Amniotic epithelial cell (primary cell): Measurements from ENCODE around the gene GRM7.

Experiments
- DNase-seq: peaks from one replicate; pipeline ENCODE4 v3.0.0-alpha.2; 2010; ENCODE audit warnings: low read depth

Gene GRM7

DNA sequence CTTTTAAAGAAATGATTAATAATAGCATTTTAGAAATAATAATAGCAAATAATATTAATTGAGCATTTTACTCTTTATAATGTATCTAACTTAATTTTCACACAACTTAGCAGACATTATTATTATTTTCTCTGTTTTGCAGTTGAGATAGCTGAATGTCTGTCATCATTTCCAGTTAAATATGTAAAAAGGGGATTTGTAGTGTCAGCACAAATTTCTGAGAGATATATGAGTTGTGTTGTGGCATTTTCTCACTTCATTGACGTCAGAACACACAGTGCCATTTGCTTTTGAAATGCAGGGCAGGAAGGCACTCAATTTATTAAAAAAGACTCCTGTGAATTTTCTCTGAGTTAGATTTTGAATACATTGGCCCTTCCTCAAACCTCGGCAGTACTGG, 111.0 kb downstream of the GRM7 start:
- no peak for DNase-seq

DNA sequence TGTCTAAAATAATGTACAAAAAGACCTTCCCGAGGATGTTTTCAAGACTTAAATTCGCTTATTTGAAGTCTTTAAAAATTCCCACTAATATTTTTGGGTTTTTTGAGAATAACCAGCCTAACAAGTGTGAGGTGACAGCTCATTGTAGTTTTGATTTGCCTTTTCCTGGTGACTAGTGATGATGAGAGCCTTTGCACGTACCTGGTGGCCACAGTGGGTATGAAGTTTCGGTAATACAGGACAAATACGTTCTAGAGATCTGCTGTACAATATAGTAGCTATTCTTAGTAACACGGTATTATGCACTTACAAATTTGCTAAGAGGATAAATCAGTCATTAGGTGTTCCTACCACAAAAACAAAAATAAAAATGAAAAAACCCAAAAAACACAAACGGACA, 124.9 kb downstream of the GRM7 start:
- no peak for DNase-seq

DNA sequence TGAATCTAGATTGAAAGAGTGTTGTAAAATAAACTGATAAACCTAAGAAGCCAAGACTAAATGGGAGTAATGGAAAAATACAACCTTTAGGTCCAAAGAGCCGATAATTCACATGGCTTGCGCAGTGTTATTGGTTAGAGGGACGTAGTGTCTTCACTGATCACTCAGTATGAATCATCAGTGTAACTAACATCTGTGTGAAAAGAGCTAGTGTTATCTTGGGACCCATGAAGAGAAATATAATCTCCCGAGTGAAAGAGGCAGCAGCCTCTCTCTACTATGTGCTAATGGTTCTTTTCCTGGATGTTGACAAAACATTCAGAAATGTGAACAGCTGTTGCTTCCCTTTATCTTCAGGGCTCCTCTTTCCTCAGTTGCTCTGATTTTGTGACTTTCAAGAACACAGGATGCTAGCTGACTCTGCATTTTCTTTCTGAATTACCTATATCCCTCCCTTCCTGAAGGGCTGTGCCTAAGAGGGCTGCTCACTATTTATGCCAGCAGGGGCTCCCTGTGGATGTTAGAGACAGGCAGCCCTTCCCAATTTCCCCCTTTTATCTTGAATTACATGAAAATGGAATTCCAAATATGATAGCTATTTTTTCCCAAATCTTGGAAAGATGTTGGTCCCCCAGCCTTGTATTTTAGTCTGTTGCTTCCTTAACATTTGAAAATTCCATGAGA, 128.8 kb downstream of the GRM7 start:
- no peak for DNase-seq

DNA sequence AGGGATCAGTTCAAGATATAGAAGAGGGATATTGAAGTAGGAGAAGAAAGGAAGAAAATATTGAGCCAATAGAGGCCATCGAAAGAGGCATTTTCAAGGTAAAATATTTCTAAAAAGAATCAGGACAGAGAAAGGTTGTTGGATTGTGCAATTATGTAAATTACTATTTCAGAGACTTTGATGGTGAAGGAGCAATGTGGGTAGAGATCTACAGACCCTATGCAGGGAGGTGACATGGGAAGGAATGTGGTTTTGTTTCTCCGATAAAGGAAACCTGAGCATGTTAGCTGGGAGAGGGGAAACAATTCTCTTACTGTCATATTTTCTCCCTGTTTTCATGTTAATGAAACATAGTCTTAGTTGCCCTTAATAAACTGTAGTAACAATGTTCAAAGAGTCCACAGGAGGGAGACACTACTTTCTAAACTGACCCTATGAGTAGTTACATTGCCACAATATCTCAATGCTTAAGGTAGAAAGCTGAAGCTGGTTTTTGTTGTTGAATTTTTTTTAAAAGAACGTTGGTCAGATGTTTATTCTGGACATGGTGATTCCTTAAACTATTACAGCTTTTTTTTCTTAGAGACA, 133.3 kb downstream of the GRM7 start:
- DNase-seq = no peak

DNA sequence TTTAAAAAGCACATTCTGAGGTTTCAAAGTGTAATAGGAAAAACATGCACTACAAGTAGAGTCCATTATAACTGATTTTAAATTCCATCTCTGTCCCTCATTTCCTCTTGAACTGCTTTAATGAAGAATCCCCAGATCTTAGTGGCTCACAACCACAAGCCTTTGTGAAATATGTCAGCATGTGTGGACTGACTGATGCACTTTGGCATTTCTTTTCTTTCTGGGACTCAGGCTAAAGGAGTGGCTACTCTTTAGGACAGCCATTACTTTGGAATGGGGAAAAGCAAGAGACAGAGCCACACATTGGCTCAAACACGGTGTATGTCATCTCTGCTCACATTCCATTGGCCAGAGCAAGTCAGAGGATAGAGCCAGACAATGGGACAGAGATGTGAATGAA, 139.6 kb downstream of the GRM7 start:
- no peak for DNase-seq

DNA sequence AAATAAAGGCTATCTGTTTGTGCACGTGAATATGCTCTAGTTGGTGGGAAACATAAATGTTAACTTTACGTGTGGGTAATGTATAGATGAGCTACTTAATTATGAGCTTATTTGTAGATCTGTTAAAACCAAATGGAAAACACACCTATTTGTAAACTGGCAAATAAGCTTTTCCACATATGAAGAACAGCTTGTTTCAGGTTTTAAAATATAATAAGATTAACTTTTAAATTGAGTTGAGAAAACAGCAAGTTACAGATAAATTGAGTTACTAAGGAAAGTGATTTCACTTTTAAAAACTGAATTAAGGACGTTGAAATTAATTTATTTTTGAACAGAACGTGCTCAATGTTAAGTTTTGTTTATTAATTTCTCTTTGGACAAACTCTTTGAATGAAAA, 140.5 kb downstream of the GRM7 start:
- DNase-seq = no peak

DNA sequence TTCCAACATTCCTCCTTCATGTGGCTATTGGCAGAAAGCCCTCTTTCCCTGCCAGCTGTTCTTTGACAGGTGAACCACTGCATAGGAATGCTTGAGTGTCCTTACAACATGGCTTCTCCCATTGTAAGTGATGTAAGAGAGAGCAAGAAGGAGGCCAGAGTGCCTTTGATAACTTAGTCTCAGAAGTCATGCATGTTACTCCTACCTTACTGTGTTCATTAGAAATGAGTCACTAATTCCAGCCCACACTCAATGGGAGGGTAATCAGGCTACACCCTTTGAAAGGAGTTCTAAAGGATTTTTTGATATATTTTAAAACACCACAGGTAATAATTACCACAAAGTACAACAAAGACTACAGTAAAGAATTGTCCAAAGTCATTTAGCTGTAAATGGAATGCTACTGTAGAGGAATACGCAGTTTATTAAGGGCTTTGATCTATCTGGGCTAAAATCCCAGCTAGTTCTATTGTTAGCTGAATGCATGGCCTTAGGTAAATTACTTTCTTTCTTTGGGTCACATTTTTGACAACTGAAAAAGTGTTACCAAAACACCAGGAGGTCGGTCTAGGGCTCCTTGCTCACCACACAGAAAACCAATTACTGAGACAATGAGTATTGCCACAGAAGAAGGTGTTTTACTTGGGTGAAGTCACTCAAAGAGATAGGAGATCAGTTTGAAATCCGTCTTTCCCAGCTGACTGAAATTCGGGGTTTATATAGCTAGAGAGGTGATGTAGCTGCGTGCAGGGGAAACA, 154.9 kb downstream of the GRM7 start:
- no peak for DNase-seq

DNA sequence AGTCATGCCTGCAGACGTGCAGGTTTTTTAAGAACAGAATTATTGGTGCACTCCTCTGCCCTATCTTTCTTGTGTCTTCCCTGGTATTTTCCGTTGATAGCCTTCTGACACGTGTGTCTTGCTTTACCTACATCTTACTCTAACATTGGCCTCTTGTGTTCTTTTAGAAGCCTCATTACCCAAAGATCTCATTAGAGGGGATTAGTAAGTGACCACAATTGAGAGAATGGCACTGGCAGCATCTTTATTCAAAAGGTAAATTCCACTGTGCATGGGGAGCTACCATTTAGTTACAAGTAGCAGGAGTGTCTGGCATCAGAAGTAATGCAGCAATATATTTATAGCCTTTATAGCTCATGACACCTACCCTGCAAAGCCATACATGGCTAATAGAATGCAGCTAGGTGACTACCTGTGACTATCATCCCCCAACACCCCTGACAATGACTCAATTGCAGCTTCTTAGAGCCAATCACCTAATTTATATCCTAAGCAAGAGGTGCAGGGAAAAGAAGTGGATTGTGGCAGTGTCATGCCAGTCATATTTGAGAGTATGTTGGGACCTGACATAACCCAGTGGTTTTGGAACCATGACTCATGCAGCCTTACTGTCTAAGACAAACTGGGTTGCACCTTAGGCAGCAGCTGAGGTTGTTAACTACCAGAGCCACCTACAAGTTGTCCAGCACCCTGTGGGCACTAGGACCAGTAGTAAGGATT, 164.8 kb downstream of the GRM7 start:
- DNase-seq = no peak

DNA sequence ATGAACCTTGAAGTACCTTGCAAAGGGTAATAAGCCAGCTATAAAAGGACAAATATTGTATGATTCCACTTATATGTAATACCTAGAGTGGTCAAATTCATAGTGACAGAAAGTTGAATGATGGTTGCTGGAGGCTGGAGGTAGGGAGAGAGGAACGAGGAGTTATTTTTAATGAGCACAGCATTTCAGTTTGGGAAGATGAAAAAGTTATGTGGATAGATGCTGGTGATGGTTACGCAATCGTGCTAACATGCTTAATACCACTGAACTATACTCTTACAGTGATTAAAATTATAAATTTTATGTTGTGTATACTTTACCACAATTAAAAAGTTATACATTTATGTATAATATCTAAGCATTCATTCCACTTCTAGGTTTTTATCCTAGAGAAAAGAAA, 168.6 kb downstream of the GRM7 start:
- DNase-seq = no peak

DNA sequence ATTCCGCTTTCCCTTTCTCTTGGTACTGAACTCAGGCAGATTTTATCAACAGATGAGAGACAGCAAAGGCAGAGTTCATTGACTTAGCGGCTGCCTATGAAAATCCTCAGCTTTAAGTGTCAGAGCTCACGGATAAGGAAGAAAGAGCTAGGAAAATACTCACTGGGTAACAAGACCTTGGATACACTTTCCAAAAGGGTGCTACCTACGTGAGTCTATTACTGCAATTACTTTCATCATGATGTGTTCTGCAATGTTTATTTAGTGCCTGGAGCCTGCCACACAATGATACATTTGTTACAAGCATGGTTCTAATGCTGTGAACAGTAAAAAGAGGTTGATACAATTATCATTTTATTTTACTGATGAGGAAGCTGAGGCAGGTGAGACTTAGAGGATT, 177.5 kb downstream of the GRM7 start:
- no peak for DNase-seq

DNA sequence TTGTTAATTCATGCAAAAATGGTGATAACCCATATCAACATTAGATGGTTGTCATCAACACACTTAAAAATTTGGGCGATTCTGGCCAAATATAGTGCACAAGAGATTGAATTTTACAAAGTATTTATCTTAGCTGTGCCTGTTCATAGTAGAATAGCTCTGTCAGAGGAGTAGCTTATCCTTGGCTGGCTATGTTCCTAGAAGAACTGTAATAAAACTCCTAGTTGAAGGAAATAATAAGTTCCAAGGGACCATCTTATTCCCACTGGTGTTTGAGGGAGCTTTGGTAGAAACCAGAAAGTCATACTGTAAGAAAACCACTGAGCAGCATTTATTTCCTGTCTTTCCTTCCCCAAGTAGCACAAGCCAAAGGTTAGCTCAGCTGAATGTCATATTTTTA, 201.8 kb downstream of the GRM7 start:
- no peak for DNase-seq

DNA sequence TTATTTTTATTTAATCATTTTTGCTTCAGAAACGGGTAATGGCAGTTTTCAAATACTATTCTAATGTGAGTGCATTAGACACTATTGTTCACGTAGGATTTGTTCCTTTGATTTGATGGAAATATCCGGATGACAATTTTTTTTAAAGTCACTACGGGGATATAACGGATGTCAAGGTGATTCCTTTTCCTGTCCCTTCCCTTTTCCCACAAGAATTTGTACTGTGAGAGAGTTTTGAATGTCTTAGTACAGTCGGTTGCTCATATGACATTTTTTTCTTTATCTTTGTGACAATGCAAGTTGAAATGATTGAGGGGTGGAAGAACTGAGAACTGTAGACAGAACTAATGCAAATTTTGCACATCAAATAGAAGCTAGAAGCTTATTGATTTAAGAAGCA, 209.5 kb downstream of the GRM7 start:
- no peak for DNase-seq

DNA sequence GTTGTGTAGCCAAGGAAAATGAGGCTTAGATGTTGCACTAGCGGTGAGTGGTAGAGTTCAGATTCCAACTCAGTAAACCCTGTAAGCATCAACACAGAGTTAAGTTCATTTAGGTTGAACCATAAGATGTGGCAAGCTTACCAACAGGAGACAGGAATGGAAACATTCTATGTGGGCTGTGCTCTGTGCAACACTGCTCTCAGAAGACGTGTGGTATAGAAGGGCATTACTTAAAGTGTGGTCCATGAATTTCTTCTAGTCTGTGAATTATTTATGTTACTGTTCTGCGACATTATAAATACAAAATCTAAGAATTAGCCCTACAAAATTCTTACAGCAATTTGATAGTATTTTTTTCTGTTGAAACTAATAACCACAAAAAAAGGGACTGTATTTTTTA, 213.3 kb downstream of the GRM7 start:
- no peak for DNase-seq

DNA sequence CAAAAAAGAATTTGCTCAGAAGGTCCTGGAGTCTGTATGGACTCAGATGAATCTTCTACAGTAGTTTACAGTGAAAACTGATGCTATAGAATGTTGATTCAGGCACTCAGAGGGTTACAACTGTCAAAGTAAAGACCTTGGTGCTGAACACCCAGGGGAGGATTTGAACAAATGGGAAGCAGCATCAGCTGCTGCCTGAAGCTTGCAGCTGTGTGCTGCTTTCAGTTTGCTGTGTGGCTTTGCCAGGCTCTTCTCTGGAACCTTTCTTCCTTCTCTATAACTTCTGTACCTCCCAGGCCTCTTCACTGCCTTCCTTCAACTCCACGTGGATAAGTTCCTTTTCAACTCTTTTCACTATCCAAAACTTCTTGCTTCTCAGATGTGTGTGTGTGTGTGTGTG, 214.2 kb downstream of the GRM7 start:
- DNase-seq = no peak

DNA sequence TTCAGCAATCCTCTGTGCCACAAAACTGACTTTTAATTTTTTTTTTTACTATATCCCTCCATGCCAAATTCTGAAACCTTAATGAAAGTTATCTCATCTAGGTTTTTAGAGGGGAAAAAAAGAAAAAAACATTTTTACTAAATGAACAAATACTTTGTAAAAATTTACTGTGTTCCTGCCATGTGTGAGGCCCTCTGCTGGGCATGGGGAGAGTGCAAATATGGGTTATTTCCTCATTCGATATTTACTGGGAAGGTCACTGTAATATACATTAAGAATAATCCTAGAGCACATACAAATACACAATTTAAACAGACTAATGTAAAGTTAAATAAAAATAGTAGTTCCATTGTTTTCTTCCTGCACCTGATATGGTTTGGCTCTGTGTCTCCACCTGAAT, 215.0 kb downstream of the GRM7 start:
- DNase-seq = no peak

DNA sequence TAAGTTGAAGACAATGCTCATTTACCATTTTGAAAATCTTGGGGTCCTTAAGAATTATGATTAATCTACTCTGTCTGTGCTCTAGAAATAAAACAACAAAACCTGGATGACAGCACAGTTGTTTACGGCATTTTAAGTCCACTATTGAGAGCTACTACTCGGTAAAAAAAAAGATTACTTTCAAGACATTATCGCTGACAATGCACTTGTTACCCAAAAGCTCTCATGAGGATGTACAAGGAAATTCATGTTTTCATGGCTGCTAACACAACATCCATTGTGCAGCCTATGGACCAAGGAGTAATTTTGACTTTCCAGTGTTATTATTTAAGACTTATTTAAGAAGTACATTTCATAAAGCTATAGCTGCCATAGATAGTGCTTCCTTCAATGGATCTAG, 221.3 kb downstream of the GRM7 start:
- DNase-seq = no peak

DNA sequence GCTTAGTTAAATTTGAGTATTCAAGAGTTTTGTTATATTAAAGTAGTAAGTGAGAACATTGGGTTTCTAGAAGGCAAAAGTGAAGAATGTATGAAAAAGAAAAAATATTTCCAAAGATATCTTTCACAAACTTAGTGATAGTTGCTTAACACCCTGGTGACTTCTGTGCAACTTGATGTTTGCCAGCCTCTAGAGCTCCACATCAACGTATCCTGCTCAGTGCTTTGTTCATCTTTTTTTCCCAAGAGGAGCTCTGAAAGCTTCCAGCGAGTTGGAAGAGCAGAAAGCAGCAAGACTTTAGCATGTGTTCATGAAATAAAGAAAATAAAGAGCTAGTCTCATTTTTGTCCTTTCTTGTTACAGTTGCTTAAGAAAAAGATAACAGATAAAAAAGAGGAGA, 225.5 kb downstream of the GRM7 start:
- DNase-seq = no peak

DNA sequence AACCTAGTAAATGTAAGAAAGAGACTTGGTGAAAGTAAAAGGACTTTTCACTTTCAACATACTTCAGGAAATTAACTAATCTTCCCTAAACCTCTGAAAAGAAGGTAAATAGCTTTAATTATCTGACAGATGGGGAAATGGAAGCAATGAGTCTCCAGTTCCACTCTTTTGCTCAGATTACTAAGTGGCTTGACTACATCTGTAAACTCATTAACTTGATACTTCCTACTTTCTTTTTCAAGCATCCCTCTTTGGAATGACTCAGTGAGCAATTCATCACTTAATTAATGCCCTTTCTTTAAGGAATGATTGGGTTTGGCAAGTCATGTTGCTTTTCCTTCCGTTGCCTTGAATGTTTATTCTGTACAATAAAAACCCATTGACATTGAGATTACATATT, 234.2 kb downstream of the GRM7 start:
- DNase-seq = no peak

DNA sequence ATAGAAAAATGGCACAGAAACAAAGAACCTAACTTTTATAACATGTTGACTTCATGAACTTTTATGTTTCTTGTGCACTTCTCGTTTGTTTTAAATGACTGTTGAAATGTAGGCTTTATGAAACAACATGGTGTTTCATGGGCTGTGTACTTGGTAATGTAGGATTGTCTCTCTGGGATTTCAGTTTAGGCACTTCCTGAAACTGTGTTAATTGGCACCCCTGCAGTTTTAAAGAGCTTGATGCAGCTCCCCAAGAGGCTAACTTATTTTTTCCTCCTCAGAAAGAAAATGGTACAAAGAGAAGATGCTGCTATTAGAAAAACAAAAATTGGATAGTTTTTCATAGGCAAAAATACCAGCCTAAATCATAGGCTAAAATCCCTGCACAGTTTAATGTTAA, 239.2 kb downstream of the GRM7 start:
- no peak for DNase-seq

DNA sequence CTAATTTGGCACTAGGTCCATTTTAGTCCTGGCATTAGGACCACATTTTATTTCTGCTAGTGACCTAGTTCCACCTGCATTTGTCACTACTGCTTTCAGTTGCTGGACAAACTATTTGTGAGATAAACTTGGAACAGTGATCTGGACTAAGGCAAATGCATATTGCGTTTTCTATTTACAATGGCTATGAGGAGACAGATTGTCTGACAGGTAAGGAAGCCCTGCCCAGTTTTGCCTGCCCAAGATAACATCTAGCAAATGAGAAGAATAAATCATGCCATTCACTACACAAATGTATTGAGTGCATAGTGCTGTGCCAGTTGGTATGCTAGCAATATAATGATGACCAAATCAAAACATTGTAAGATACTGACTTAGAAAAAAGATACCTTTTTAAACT, 245.7 kb downstream of the GRM7 start:
- no peak for DNase-seq

DNA sequence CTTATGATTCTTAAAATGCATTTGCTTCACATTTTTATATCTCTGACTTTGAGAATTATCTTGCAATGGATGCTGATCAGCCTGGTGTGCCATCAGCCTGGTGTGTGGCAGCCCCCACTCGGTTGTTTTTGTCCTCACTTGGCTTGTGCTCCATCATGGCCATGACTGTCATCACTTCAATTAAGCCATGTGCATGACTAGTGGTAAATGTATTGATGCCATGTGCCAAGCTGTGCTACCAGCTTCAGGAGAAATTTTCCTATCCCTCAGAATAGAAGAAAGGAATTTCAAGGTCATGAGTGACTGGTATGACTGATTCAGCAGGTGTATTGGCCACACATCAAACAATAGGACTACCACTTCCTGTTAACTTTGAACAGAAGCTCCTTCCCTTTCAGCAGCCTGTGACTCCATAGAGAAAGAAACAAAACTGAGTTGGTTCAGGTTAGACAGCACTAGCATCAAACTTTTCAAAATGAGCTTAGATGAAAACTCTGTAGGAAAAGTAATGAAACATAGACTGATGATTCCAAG, 251.7 kb downstream of the GRM7 start:
- no peak for DNase-seq

DNA sequence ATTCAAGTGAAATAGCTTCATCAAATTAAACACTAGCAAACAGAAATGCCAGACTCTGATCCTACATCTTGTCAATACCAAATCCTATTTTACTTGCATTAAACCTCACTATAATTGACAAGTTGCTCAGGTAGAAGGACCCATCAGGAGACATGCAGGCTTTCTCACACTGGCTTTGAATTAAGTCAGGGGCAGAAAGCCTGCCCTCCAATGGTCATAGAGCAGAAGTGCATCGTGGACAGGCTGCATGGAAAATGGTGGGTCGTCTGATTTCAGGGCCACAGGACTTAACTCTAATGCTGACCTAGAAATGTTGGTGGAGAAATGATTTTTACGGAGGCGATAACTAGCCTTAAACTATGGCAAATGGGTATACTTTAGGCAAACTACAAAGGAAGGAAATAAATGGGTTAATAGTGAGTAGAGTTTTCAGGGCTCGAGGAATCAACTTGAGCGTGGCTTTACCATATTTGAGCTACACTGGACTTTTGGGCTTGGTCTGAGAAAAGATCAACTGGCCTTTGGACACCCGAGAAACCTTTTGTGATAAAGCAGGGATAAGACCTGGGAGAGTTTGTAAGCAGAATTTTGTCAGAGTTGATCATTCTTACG, 283.9 kb downstream of the GRM7 start:
- no peak for DNase-seq
